Endodermal cell (in vitro differentiated cells): ENCODE data around the gene DZIP1. TPM values are rescaled to one million over a fixed set of nuclear protein-coding genes. Genes with fewer than 3 reads are reported as not detected.

Experiments used
- DNase-seq: peaks from one replicate; pipeline ENCODE4 v3.0.0-alpha.2; 2017
- H3K27ac ChIP-seq: 2 replicates; pipeline ENCODE4 v1.5.1; 2013; ENCODE audit warnings: mild to moderate bottlenecking, low read depth, low read length, moderate library complexity
- H3K27me3 ChIP-seq: 2 replicates; pipeline ENCODE4 v1.6.1; 2013; ENCODE audit warnings: mild to moderate bottlenecking, low read length, moderate library complexity; ENCODE audit not compliant: insufficient read depth, control insufficient read depth, poor library complexity, severe bottlenecking
- H3K36me3 ChIP-seq: 2 replicates; pipeline ENCODE4 v1.7.0; 2013; ENCODE audit warnings: mild to moderate bottlenecking, low read length, moderate library complexity; ENCODE audit not compliant: control insufficient read depth, insufficient read depth
- H3K4me1 ChIP-seq: one replicate; pipeline ENCODE4 v1.7.0; 2013; ENCODE audit warnings: low read length; ENCODE audit not compliant: control insufficient read depth, insufficient read depth
- H3K4me3 ChIP-seq: 2 replicates; pipeline ENCODE4 v1.5.1; 2013; ENCODE audit warnings: mild to moderate bottlenecking, low read length, moderate library complexity
- H3K9ac ChIP-seq: 2 replicates; pipeline ENCODE4 v1.6.1; 2013; ENCODE audit warnings: mild to moderate bottlenecking, low read length, moderate library complexity; ENCODE audit not compliant: poor library complexity, severe bottlenecking; ENCODE audit errors: extremely low read depth
- H3K9me3 ChIP-seq: 2 replicates; pipeline ENCODE4 v1.6.1; 2013; ENCODE audit warnings: mild to moderate bottlenecking, low read length, moderate library complexity; ENCODE audit not compliant: control insufficient read depth
- H3K27ac Mint-ChIP-seq: 2 replicates; pipeline ENCODE4 v1.8.0; 2020; ENCODE audit warnings: mixed read lengths
- H3K27me3 Mint-ChIP-seq: 2 replicates; pipeline ENCODE4 v1.8.0; 2021; ENCODE audit warnings: mild to moderate bottlenecking, mixed read lengths; ENCODE audit not compliant: insufficient read depth
- H3K36me3 Mint-ChIP-seq: 2 replicates; pipeline ENCODE4 v1.8.0; 2020; ENCODE audit warnings: low read depth, mixed read lengths
- H3K4me1 Mint-ChIP-seq: 2 replicates; pipeline ENCODE4 v1.8.0; 2020; ENCODE audit warnings: mixed read lengths
- H3K4me3 Mint-ChIP-seq: 2 replicates; pipeline ENCODE4 v1.8.0; 2020; ENCODE audit warnings: mild to moderate bottlenecking, moderate library complexity, mixed read lengths
- H3K9me3 Mint-ChIP-seq: 2 replicates; pipeline ENCODE4 v1.8.0; 2020; ENCODE audit warnings: mild to moderate bottlenecking, mixed read lengths
- WGBS, 2 experiments: methylation state at CpG; one replicate each; pipeline versions ENCODE4 v1.1.5 to v1.1.7; 2013; ENCODE audit warnings: missing lambda C conversion rate in 2 of 2, mixed read lengths in 1 of 2; ENCODE audit not compliant: insufficient coverage in 1 of 2, insufficient read length in 1 of 2; 5-methylcytosine and 5-hydroxymethylcytosine counted together
- total RNA-seq, 2 donors: library from RNA; stranded (reverse); fragmentation: NEBNext Ultra II Directional in 1 of 2; extraction: Animal tissue kit (Norgen Biotek cat#: 25700) in 1 of 2; gene quantifications; 2 replicates in 1 of 2; 3 replicates in 1 of 2; pipeline ENCODE4 v1.2.1, GENCODE V29; 2021
- TF ChIP-seq, protein P1 (sequence below): fragments of 200-600 bp; sonication (generic); conservative IDR thresholded peaks from 2 replicates; pipeline ENCODE4 v1.5.0; 2021; ENCODE audit warnings: antibody characterized with exemption, mild to moderate bottlenecking

The DZIP1 gene
- total RNA-seq, 2 donors from 2014 or later = 36.2 to 59.9 TPM

DNA sequence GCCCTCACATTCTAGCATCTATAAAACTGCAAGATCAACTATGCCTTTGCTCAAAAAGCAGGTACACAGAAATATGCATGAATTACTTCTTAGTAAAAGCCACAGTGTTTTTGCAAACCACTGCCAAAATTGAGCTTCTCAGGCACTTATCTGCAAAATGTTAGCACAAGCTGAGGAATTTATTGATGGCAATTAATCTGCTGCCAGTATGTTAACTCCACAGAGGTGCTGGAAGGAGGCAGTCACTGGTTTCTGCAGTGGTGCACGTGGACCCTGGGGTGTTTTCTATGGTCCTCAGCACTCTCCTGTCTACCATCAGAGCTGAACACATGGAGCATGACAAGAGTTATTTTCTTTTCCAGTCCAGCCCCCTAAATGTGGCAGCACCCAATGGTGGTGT, 47.8 kb downstream of the DZIP1 start:
- Histone ChIP-seq H3K4me1 (no peaks in the 10 kb centered on the region), H3K4me3 (no peak overlapping the region), H3K27ac (no peak overlapping the region), H3K9me3 (no peaks in the 10 kb centered on the region), H3K9ac (no peak overlapping the region), H3K27me3 (no peaks in the 10 kb centered on the region), H3K36me3 (peaks cover 30% of the 10 kb centered on the region)
- H3K9me3 Mint-ChIP-seq = no peaks in the 10 kb centered on the region
- DNase-seq = no peak
- no peak overlapping the region for H3K4me3 Mint-ChIP-seq
- WGBS, 2 experiments = 88 to 100% methylated on average over 1 of the region's 1 CpG
- no peaks in the 10 kb centered on the region for H3K27me3 Mint-ChIP-seq
- TF ChIP-seq, protein P1, sequence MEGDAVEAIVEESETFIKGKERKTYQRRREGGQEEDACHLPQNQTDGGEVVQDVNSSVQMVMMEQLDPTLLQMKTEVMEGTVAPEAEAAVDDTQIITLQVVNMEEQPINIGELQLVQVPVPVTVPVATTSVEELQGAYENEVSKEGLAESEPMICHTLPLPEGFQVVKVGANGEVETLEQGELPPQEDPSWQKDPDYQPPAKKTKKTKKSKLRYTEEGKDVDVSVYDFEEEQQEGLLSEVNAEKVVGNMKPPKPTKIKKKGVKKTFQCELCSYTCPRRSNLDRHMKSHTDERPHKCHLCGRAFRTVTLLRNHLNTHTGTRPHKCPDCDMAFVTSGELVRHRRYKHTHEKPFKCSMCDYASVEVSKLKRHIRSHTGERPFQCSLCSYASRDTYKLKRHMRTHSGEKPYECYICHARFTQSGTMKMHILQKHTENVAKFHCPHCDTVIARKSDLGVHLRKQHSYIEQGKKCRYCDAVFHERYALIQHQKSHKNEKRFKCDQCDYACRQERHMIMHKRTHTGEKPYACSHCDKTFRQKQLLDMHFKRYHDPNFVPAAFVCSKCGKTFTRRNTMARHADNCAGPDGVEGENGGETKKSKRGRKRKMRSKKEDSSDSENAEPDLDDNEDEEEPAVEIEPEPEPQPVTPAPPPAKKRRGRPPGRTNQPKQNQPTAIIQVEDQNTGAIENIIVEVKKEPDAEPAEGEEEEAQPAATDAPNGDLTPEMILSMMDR = no peak
- H3K27ac Mint-ChIP-seq = no peak overlapping the region
- no peaks in the 10 kb centered on the region for H3K4me1 Mint-ChIP-seq
- peaks cover 16% of the 10 kb centered on the region for H3K36me3 Mint-ChIP-seq

DNA sequence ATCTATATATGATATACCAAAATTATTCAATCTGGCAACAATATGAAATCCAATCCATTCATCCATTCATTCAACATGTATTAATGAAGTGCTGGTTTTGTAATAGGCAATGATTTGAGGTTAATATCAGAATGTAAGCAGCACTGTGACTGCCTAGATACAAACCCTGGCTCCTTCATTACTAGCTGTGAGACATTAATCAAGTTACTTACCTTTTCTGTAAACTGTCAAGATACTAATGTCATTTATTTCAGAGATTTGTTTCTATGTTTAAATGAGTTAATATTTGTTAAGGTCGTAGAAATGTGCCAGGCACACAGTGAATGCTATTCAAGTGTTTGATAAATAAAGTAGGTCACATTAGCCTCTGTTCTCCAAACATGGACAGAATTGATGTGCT, 51.0 kb downstream of the DZIP1 start:
- H3K27me3 Mint-ChIP-seq = no peaks in the 10 kb centered on the region
- no peaks in the 10 kb centered on the region for H3K9me3 Mint-ChIP-seq
- Histone ChIP-seq H3K27ac (no peak overlapping the region), H3K9ac (no peak overlapping the region), H3K9me3 (no peaks in the 10 kb centered on the region), H3K4me3 (no peak overlapping the region), H3K27me3 (no peaks in the 10 kb centered on the region), H3K4me1 (no peaks in the 10 kb centered on the region), H3K36me3 (peaks cover 43% of the 10 kb centered on the region)
- H3K36me3 Mint-ChIP-seq = peaks cover 21% of the 10 kb centered on the region
- no peak overlapping the region for H3K27ac Mint-ChIP-seq
- H3K4me1 Mint-ChIP-seq = no peaks in the 10 kb centered on the region
- no peak overlapping the region for H3K4me3 Mint-ChIP-seq
- DNase-seq = no peak
- WGBS, 2 experiments = 100% methylated on average over 1 of the region's 1 CpG; no CpG with 5 or more reads in 1 of the 2 experiments
- TF ChIP-seq, protein P1 = no peak

DNA sequence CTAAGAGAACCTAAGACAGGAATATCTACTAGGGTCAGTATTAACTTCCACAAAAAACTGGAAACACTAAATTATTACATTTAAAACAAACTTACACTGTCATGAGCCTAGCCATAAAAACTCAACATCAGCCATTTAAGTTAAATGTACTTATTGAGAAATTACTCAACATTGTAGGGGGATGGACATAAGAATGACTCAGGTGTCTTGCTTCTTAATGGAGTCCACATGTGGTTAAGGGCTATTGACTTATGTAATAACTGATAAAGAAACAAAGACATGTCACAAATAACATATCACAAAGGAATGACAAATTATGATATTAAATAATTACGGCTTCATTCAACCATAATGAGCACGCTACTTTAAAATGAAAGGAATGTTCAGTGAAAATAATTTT, 55.8 kb downstream of the DZIP1 start:
- Histone ChIP-seq H3K9ac (no peak overlapping the region), H3K4me1 (no peaks in the 10 kb centered on the region), H3K27ac (no peak overlapping the region), H3K4me3 (no peak overlapping the region), H3K27me3 (no peaks in the 10 kb centered on the region), H3K36me3 (peaks cover 66% of the 10 kb centered on the region), H3K9me3 (no peaks in the 10 kb centered on the region)
- 100% methylated on average over 2 of the region's 2 CpGs; no CpG with 5 or more reads in 1 of the 2 experiments for whole genome bisulfite sequencing, 2 experiments
- DNase-seq = no peak
- TF ChIP-seq, protein P1 = no peak
- peaks cover 52% of the 10 kb centered on the region for H3K36me3 Mint-ChIP-seq
- H3K27me3 Mint-ChIP-seq = no peaks in the 10 kb centered on the region
- no peaks in the 10 kb centered on the region for H3K4me1 Mint-ChIP-seq
- no peaks in the 10 kb centered on the region for H3K9me3 Mint-ChIP-seq
- H3K27ac Mint-ChIP-seq = no peak overlapping the region
- no peak overlapping the region for H3K4me3 Mint-ChIP-seq
